ENCODE measurements around the gene ZCCHC14. TPM values are rescaled to one million over a fixed set of nuclear protein-coding genes. Genes with fewer than 3 reads are reported as not detected.

ZCCHC14 gene
- total RNA-seq, 1 experiment from 2014 or later: 37.8 TPM

- ChIA-PET CTCF (interaction anchor here (1.3 kb wide), 1 partner anchor 45 kb away, joined by 3 read pairs; no protein-coding TSS in a partner anchor), POLR2A (no interaction called here), RAD21 (ENCODE audit: low non-redundant PET in 1 of 2, low total read pairs in 2 of 2, uncharacterized antibody in 2 of 2, unreplicated experiment in 2 of 2) (no interaction called here)
- Histone ChIP-seq H3K36me3 (ENCODE audit: control insufficient read depth in 1 of 2, insufficient read depth in 2 of 2, low read length in 2 of 2) (no peaks in the 10 kb centered on the region), H3K4me1 (ENCODE audit: control insufficient read depth in 1 of 2, insufficient read depth in 2 of 2, low read length in 2 of 2) (no peaks in the 10 kb centered on the region), H4K20me1 (ENCODE audit: insufficient read depth) (no peaks in the 10 kb centered on the region), H3K9me2 (ENCODE audit: insufficient read depth) (no peaks in the 10 kb centered on the region), H3K4me3 (replicated peaks in 1 of 2; ENCODE audit: low read depth in 1 of 2, low read length in 2 of 2) (no peak overlapping the region), H3K4me2 (ENCODE audit: low read length) (no peak overlapping the region), H3K27ac (ENCODE audit: low read depth, low read length) (no peak overlapping the region), H3K79me2 (ENCODE audit: insufficient read depth, low read length) (no peaks in the 10 kb centered on the region), H3K9me3 (ENCODE audit: control insufficient read depth in 1 of 2, insufficient read depth in 1 of 2, low read depth in 1 of 2, low read length in 2 of 2) (no peaks in the 10 kb centered on the region; a peak in 1 of 4 replicates), H3K9ac (ENCODE audit: low read length) (no peak overlapping the region), H3K27me3 (ENCODE audit: insufficient read depth, low read length) (peaks cover 13% of the 10 kb centered on the region; the same call in 1 of the 2 replicates), H2AFZ (ENCODE audit: low read depth, low read length, poor library complexity, severe bottlenecking) (no peak overlapping the region)
- TF ChIP-seq EGR1 (IDR thresholded peaks at IDR 0.05; ENCODE audit: low read depth) (no peak), MAX (IDR thresholded peaks at IDR 0.05) (no peak), TCF7L2 (IDR thresholded peaks at IDR 0.05; ENCODE audit: borderline replicate concordance, extremely low read depth, insufficient read depth, insufficient read length) (no peak), ELF1 (IDR thresholded peaks at IDR 0.05; ENCODE audit: borderline replicate concordance, low read depth) (no peak), ZBTB33 (IDR thresholded peaks at IDR 0.05; ENCODE audit: extremely low read depth, insufficient replicate concordance, low read length) (no peak), ZNF274 (IDR thresholded peaks at IDR 0.05; ENCODE audit: low read depth, low read length) (no peak), SRF (IDR thresholded peaks at IDR 0.05; ENCODE audit: low read depth) (no peak), CBX3 (IDR thresholded peaks at IDR 0.05; ENCODE audit: low read depth) (no peak), SP1 (IDR thresholded peaks at IDR 0.05; ENCODE audit: low read depth) (no peak), REST (IDR thresholded peaks at IDR 0.05; ENCODE audit: low read depth) (no peak), FOSL1 (IDR thresholded peaks at IDR 0.05; ENCODE audit: low read depth) (no peak), EZH2 (IDR thresholded peaks at IDR 0.05) (no peak), JUND (IDR thresholded peaks at IDR 0.05) (no peak), POLR2A (IDR thresholded peaks at IDR 0.05; ENCODE audit: borderline replicate concordance, extremely low read depth, insufficient read depth, insufficient read length) (no peak), SIN3A (IDR thresholded peaks at IDR 0.05; ENCODE audit: low read depth) (no peak)
- ATAC-seq (no peak; the same call in 1 of the 2 replicates), DNase-seq (ENCODE audit: low read depth, low spot score) (no peak)
- intact Hi-C loops (cut with micrococcal nuclease): no loop called here
- BruUV-seq (replicated peaks): no TSS peak
Measured at GRCh38 chr16:87506423-87507350, 13.9 kb upstream of the ZCCHC14 start.

All from HCT116 (cell line).